T-cell (primary cell): ENCODE data around the gene PLA2G2D. TPM values are rescaled to one million over a fixed set of nuclear protein-coding genes. Genes with fewer than 3 reads are reported as not detected.

Source experiments
- ATAC-seq, 4 experiments: fragments of 200-7000 bp in 3 of 4; fragments of 150-1000 bp in 1 of 4; cut with Tn5 transposase; replicated peaks in 1 of 4; 1 replicate in 3 of 4; 2 replicates in 1 of 4; pipeline ENCODE4 v1.10.0; 2021; ENCODE audit warnings: moderate library complexity in 3 of 4, mild to moderate bottlenecking in 2 of 4, moderate number of reproducible peaks in 1 of 4
- CTCF ChIA-PET, 2 donors: fragments of 300-600 bp; sonication (Branson Sonifier 250); formaldehyde crosslinking; loops; one replicate each; lab custom pipeline; 2022; ENCODE audit warnings: antibody characterized with exemption in 2 of 2; lab: Charles Lee
- POLR2A ChIA-PET, 2 donors: fragments of 300-600 bp; sonication (Branson Sonifier 250); formaldehyde crosslinking; loops; one replicate each; lab custom pipeline; 2022; ENCODE audit warnings: antibody characterized with exemption in 2 of 2; lab: Charles Lee
- DNase-seq, 35 experiments: peaks; one replicate each; pipeline versions ENCODE4 v3.0.0 to v3.0.0-alpha.2; 2013 to 2023
- H3K27ac ChIP-seq: one replicate; pipeline ENCODE4 v1.5.1; 2013; ENCODE audit warnings: low read length
- H3K27me3 ChIP-seq, 2 experiments: replicated peaks in 1 of 2; 1 replicate in 1 of 2; 2 replicates in 1 of 2; pipeline versions ENCODE4 v1.6.1 to v1.7.0; 2013; ENCODE audit warnings: low read length in 1 of 2, mixed read lengths in 1 of 2; ENCODE audit not compliant: control insufficient read depth in 2 of 2, insufficient read depth in 2 of 2; ENCODE audit errors: extremely low read depth in 1 of 2
- H3K36me3 ChIP-seq, 2 donors: 1 replicate in 1 of 2; 2 replicates in 1 of 2; pipeline versions ENCODE4 v1.6.1 to v1.7.0; 2013; ENCODE audit warnings: low read length in 1 of 2; ENCODE audit not compliant: control insufficient read depth in 2 of 2, insufficient read depth in 1 of 2; ENCODE audit errors: extremely low read depth in 1 of 2
- H3K4me1 ChIP-seq, 2 experiments: 1 replicate in 1 of 2; 2 replicates in 1 of 2; pipeline versions ENCODE4 v1.6.1 to v1.7.0; 2013; ENCODE audit warnings: low read length in 2 of 2, mixed read lengths in 1 of 2; ENCODE audit not compliant: insufficient read depth in 2 of 2, control insufficient read depth in 1 of 2; ENCODE audit errors: extremely low read depth in 1 of 2
- H3K4me3 ChIP-seq, 2 donors: 1 replicate in 1 of 2; 2 replicates in 1 of 2; pipeline versions ENCODE4 v1.5.1 to v1.7.0; 2013; ENCODE audit warnings: mild to moderate bottlenecking in 2 of 2, low read length in 1 of 2, moderate library complexity in 1 of 2; ENCODE audit not compliant: control insufficient read depth in 1 of 2; ENCODE audit errors: extremely low read depth in 1 of 2
- H3K9me3 ChIP-seq: 2 replicates; pipeline ENCODE4 v1.7.0; 2013
- H3K27ac Mint-ChIP-seq, 2 donors: one replicate each; pipeline ENCODE4 v1.8.0; 2020 to 2021; ENCODE audit warnings: mild to moderate bottlenecking in 2 of 2, mixed read lengths in 2 of 2
- H3K27me3 Mint-ChIP-seq, 2 donors: one replicate each; pipeline ENCODE4 v1.8.0; 2021 to 2022; ENCODE audit warnings: mixed read lengths in 2 of 2
- H3K36me3 Mint-ChIP-seq: one replicate; pipeline ENCODE4 v1.8.0; 2021; ENCODE audit warnings: mixed read lengths
- H3K4me1 Mint-ChIP-seq, 3 donors: one replicate each; pipeline ENCODE4 v1.8.0; 2020 to 2022; ENCODE audit warnings: mixed read lengths in 3 of 3, mild to moderate bottlenecking in 1 of 3
- H3K4me3 Mint-ChIP-seq, 3 donors: one replicate each; pipeline ENCODE4 v1.8.0; 2020 to 2022; ENCODE audit warnings: mild to moderate bottlenecking in 3 of 3, mixed read lengths in 3 of 3, moderate library complexity in 3 of 3
- H3K9me3 Mint-ChIP-seq, 3 donors: one replicate each; pipeline ENCODE4 v1.8.0; 2020 to 2022; ENCODE audit warnings: mixed read lengths in 3 of 3
- WGBS: methylation state at CpG from one replicate; pipeline ENCODE4 v1.1.5; 2013; ENCODE audit warnings: missing lambda C conversion rate; ENCODE audit not compliant: insufficient coverage; 5-methylcytosine and 5-hydroxymethylcytosine counted together
- total RNA-seq, 35 experiments: library from RNA in 6 of 35; stranded (reverse) in 6 of 35; fragments of 120-200 nt in 1 of 35; gene quantifications; one replicate each; pipeline versions ENCODE4 v1.2.1 to v1.2.4 and lab custom pipeline; 2013 to 2026

Gene PLA2G2D
- total RNA-seq, 5 donors from 2014 or later (not counting 1 experiment from before 2014, with no cell fraction given) = not detected

GRCh38 chr1:20111452-20111851 lies 7.9 kb downstream of the PLA2G2D start:
- CTCF ChIA-PET = no interaction called here
- peaks cover 0 to 57% of the 10 kb centered on the region in 2 experiments for H3K27me3 ChIP-seq
- H3K27ac ChIP-seq = no peak overlapping the region
- no peaks in the 10 kb centered on the region for H3K36me3 ChIP-seq
- no peaks in the 10 kb centered on the region for H3K9me3 Mint-ChIP-seq
- no peaks in the 10 kb centered on the region for H3K4me1 Mint-ChIP-seq
- peaks cover 23% of the 10 kb centered on the region in 2 donors for H3K27me3 Mint-ChIP-seq
- no peak for DNase-seq
- H3K36me3 Mint-ChIP-seq = no peaks in the 10 kb centered on the region
- no peak for ATAC-seq
- no peak overlapping the region for H3K27ac Mint-ChIP-seq
- H3K9me3 ChIP-seq = no peaks in the 10 kb centered on the region
- POLR2A ChIA-PET = no interaction called here
- H3K4me3 Mint-ChIP-seq = no peak overlapping the region
- H3K4me3 ChIP-seq = no peak overlapping the region
- 65% methylated on average over 2 of the region's 5 CpGs for WGBS
- no peaks in the 10 kb centered on the region for H3K4me1 ChIP-seq

- Mint-ChIP-seq H3K36me3 (no peaks in the 10 kb centered on the region), H3K27ac (no peak overlapping the region), H3K4me3 (no peak overlapping the region), H3K27me3 (peaks cover 17 to 18% of the 10 kb centered on the region in 2 donors), H3K4me1 (no peaks in the 10 kb centered on the region), H3K9me3 (no peaks in the 10 kb centered on the region)
- Histone ChIP-seq H3K27ac (no peak overlapping the region), H3K4me1 (no peaks in the 10 kb centered on the region), H3K36me3 (no peaks in the 10 kb centered on the region), H3K9me3 (no peaks in the 10 kb centered on the region), H3K4me3 (no peak overlapping the region), H3K27me3 (peaks cover 0 to 51% of the 10 kb centered on the region in 2 experiments)
- DNase-seq = no peak
- 77% methylated on average over 11 of the region's 12 CpGs for WGBS
- ChIA-PET CTCF (no interaction called here), POLR2A (no interaction called here)
- ATAC-seq = no peak
Observed at GRCh38 chr1:20110679-20111078, 8.7 kb downstream of the PLA2G2D start.

GRCh38 chr1:20109223-20109856 lies 10.0 kb downstream of the PLA2G2D start:
- Mint-ChIP-seq H3K27me3 (peaks cover 12 to 13% of the 10 kb centered on the region in 2 donors), H3K27ac (no peak overlapping the region), H3K36me3 (no peaks in the 10 kb centered on the region), H3K4me1 (no peaks in the 10 kb centered on the region), H3K9me3 (no peaks in the 10 kb centered on the region), H3K4me3 (no peak overlapping the region)
- Histone ChIP-seq H3K27ac (no peak overlapping the region), H3K4me3 (no peak overlapping the region), H3K36me3 (no peaks in the 10 kb centered on the region), H3K4me1 (no peaks in the 10 kb centered on the region), H3K27me3 (peaks cover 0 to 39% of the 10 kb centered on the region in 2 experiments), H3K9me3 (no peaks in the 10 kb centered on the region)
- DNase-seq = no peak
- POLR2A ChIA-PET = no interaction called here
- no peak for ATAC-seq
- whole genome bisulfite sequencing = 45% methylated on average over 1 of the region's 4 CpGs
- CTCF ChIA-PET = no interaction called here

- peaks cover 0 to 31% of the 10 kb centered on the region in 2 experiments for H3K27me3 ChIP-seq
- no peak overlapping the region for H3K4me3 ChIP-seq
- ATAC-seq (no peak), DNase-seq (no peak)
- Mint-ChIP-seq H3K9me3 (no peaks in the 10 kb centered on the region), H3K4me3 (no peak overlapping the region), H3K27ac (no peak overlapping the region), H3K36me3 (no peaks in the 10 kb centered on the region), H3K4me1 (no peaks in the 10 kb centered on the region), H3K27me3 (peaks cover 9% of the 10 kb centered on the region in 2 donors)
- ChIA-PET POLR2A (no interaction called here), CTCF (no interaction called here)
- H3K4me1 ChIP-seq = no peaks in the 10 kb centered on the region
- H3K9me3 ChIP-seq = no peaks in the 10 kb centered on the region
- WGBS = 61% methylated on average over 4 of the region's 5 CpGs
- H3K27ac ChIP-seq = no peak overlapping the region
- no peaks in the 10 kb centered on the region for H3K36me3 ChIP-seq
Observed at GRCh38 chr1:20108366-20109123, 10.8 kb downstream of the PLA2G2D start.

- no peaks in the 10 kb centered on the region for H3K9me3 Mint-ChIP-seq
Observed at GRCh38 chr1:20107796-20108195, 11.5 kb downstream of the PLA2G2D start.

GRCh38 chr1:20107351-20107750 lies 12.0 kb downstream of the PLA2G2D start:
- ChIA-PET CTCF (no interaction called here), POLR2A (no interaction called here)
- H3K27ac ChIP-seq = no peak overlapping the region
- no peak overlapping the region for H3K27ac Mint-ChIP-seq
- H3K36me3 ChIP-seq = no peaks in the 10 kb centered on the region
- peaks cover 5 to 9% of the 10 kb centered on the region in 2 donors for H3K27me3 Mint-ChIP-seq
- H3K36me3 Mint-ChIP-seq = no peaks in the 10 kb centered on the region
- H3K9me3 Mint-ChIP-seq = no peaks in the 10 kb centered on the region
- H3K4me3 ChIP-seq = no peak overlapping the region
- peaks cover 0 to 24% of the 10 kb centered on the region in 2 experiments for H3K27me3 ChIP-seq
- ATAC-seq = no peak
- no peaks in the 10 kb centered on the region for H3K9me3 ChIP-seq
- H3K4me3 Mint-ChIP-seq = no peak overlapping the region
- no peaks in the 10 kb centered on the region for H3K4me1 ChIP-seq
- DNase-seq = no peak
- no peaks in the 10 kb centered on the region for H3K4me1 Mint-ChIP-seq
- WGBS = no CpG with 5 or more reads among the region's 4 CpGs

More at GRCh38 chr1:20107796-20108195, 11.5 kb downstream of the PLA2G2D start:
- Histone ChIP-seq H3K9me3 (no peaks in the 10 kb centered on the region), H3K27me3 (peaks cover 0 to 27% of the 10 kb centered on the region in 2 experiments), H3K4me3 (no peak overlapping the region), H3K4me1 (no peaks in the 10 kb centered on the region), H3K27ac (no peak overlapping the region), H3K36me3 (no peaks in the 10 kb centered on the region)
- H3K27me3 Mint-ChIP-seq = peaks cover 5 to 9% of the 10 kb centered on the region in 2 donors
- no peak for DNase-seq
- CTCF ChIA-PET = no interaction called here
- ATAC-seq = no peak
- no peaks in the 10 kb centered on the region for H3K4me1 Mint-ChIP-seq
- no peak overlapping the region for H3K27ac Mint-ChIP-seq
- H3K4me3 Mint-ChIP-seq = no peak overlapping the region
- WGBS = no CpG with 5 or more reads among the region's 4 CpGs
- POLR2A ChIA-PET = no interaction called here
- no peaks in the 10 kb centered on the region for H3K36me3 Mint-ChIP-seq
